Small intestine (tissue), 7 donors: Measurements from ENCODE around the gene CYP1A2. TPM values are rescaled to one million over a fixed set of nuclear protein-coding genes. Genes with fewer than 3 reads are reported as not detected.

Experiments used
- DNase-seq, 2 donors: peaks; one replicate each; pipeline versions ENCODE4 v3.0.0 to v3.0.0-alpha.2; 2013
- FAIRE-seq: peaks from 2 replicates; lab custom pipeline; 2012; peaks lifted over from hg19 to GRCh38; lab: Jason Lieb, UNC
- H3K27ac ChIP-seq, 3 donors: one replicate each; pipeline ENCODE4 v1.5.1; 2013; ENCODE audit warnings: low read length in 2 of 3, mild to moderate bottlenecking in 2 of 3, control low read depth in 1 of 3, inconsistent platforms in 1 of 3, low read depth in 1 of 3, moderate library complexity in 1 of 3
- H3K27me3 ChIP-seq, 3 donors: one replicate each; pipeline ENCODE4 v1.6.1; 2013; ENCODE audit warnings: low read length in 3 of 3, inconsistent platforms in 1 of 3; ENCODE audit not compliant: control insufficient read depth in 3 of 3, insufficient read depth in 3 of 3
- H3K36me3 ChIP-seq, 3 donors: one replicate each; pipeline ENCODE4 v1.6.1; 2013; ENCODE audit warnings: low read length in 3 of 3, inconsistent platforms in 1 of 3, low read depth in 1 of 3, mild to moderate bottlenecking in 1 of 3, moderate library complexity in 1 of 3; ENCODE audit not compliant: control insufficient read depth in 3 of 3, insufficient read depth in 2 of 3
- H3K4me1 ChIP-seq, 3 donors: one replicate each; pipeline ENCODE4 v1.6.1; 2013; ENCODE audit warnings: low read length in 2 of 3, inconsistent platforms in 1 of 3, low read depth in 1 of 3, mild to moderate bottlenecking in 1 of 3, moderate library complexity in 1 of 3; ENCODE audit not compliant: control insufficient read depth in 3 of 3, insufficient read depth in 2 of 3
- H3K4me3 ChIP-seq, 3 donors: one replicate each; pipeline ENCODE4 v1.5.1; 2013; ENCODE audit warnings: low read length in 3 of 3, control low read depth in 1 of 3, inconsistent platforms in 1 of 3, low read depth in 1 of 3, mild to moderate bottlenecking in 1 of 3, moderate library complexity in 1 of 3
- H3K9me3 ChIP-seq, 2 donors: one replicate each; pipeline ENCODE4 v1.6.1; 2013; ENCODE audit warnings: low read depth in 1 of 2, low read length in 1 of 2; ENCODE audit not compliant: control insufficient read depth in 2 of 2, insufficient read depth in 1 of 2
- WGBS, 3 donors: extraction: QIAGEN DNeasy Blood & Tissue Kit; methylation state at CpG; one replicate each; pipeline ENCODE4 v1.1.7; 2013; 5-methylcytosine and 5-hydroxymethylcytosine counted together
- polyA plus RNA-seq, 4 donors: library from polyadenylated mRNA; stranded (reverse) in 3 of 4; unstranded in 1 of 4; fragments of 200-250 nt in 3 of 4; fragments of 120-200 nt in 1 of 4; gene quantifications; one replicate each; pipeline versions ENCODE4 v1.2.1 to v1.2.3, GENCODE V29; 2013
- donor health status: healthy with polysubstance abuse.
- donor health status: control.
- donor health status: control.
- donor health status: Bipolar disorder and iron deficiency.
- donor health status: healthy.

The CYP1A2 gene
- polyA plus RNA-seq, 4 donors: not detected

DNA sequence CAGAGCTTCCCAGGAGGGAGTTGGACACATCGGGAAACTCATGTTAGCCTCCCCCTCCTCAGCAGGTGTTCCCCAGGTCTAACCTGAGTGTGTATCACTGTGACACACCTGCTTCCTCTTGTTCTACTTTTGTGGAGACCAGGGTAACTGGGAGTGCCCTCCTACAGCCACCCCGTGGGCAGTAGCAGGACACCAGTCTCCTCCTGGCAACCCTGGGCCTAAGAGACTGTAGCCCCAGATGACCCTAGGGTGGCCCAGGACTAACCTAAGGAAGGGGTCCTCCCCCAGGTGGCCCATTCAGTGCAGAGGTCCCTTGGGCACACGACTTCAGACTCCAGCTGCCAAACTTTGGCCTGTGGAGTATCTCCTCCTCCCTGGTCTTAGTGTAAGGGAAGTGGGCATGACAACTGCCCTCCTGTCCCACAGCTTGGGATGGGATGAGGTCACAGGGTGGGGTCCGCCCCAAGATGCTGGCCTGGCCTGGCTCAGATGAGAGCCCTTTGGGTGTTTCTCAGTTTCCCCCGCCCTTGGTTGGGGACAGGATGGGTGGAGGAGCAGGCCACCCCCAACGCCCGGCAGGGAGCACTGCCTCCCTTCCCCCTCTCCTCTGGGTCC, 38.0 kb downstream of the CYP1A2 start:
- FAIRE-seq (no peak), DNase-seq (no peak)
- peaks cover 0 to 74% (median 0%) of the 10 kb centered on the region in 3 donors for H3K36me3 ChIP-seq
- no peaks in the 10 kb centered on the region for H3K9me3 ChIP-seq
- H3K27ac ChIP-seq: peak overlapping the region; percentile 34 to 84 (median 63)
- peak overlapping the region in 1 of 3 donors; percentile 9 for H3K4me3 ChIP-seq
- H3K4me1 ChIP-seq: peaks cover 6 to 83% (median 49%) of the 10 kb centered on the region in 3 donors
- no peaks in the 10 kb centered on the region for H3K27me3 ChIP-seq
- 30 to 43% (median 37%) methylated on average over 7 of the region's 7 CpGs for WGBS, 3 donors

DNA sequence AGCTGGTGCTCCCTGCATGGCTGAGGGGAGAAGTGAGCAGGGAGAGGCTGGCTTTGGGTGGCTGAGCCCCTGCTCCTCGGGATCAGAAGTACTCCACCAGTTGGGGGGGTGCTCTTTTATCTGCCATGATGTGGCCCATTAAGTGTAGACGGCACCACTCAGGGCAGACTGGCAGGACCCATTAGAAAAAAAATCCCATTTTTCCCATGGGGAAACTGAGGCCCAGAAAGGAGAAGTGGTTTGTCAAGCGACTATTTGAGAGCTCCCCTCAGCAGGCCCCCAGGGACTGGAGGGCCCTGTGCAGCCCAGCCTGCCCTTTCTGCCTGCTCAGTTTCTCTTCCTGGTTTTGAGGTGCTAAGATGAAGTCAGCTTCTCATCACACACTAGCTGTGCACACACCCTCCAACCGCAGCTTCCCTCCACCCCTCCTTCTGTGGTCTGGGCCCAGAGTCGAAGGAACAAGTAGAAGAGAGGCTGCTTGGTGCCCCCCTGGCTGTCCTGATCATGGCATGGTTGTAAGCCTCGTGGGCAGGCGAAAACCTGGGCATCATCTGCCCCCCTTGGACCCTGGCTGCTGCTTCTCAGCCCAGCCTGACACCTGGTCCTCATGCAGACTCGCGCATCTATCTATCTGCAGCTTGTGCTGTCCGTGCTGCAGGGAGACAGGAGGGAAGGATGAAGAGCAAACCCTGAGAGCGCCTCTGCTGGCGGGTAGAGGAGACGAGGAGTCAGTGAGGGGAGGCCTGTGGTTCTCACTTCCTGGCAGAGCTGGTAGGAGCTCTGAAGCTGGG, 38.8 kb downstream of the CYP1A2 start:
- 20 to 28% (median 22%) methylated on average over 13 of the region's 13 CpGs for WGBS, 3 donors
- FAIRE-seq (no peak), DNase-seq (peak; percentile 78 to 88)
- Histone ChIP-seq H3K4me1 (peaks cover 7 to 90% (median 49%) of the 10 kb centered on the region in 3 donors), H3K4me3 (peak overlapping the region in 1 of 3 donors; percentile 16), H3K27me3 (no peaks in the 10 kb centered on the region), H3K27ac (peak overlapping the region; percentile 68 to 88 (median 84)), H3K9me3 (no peaks in the 10 kb centered on the region), H3K36me3 (peaks cover 0 to 82% (median 0%) of the 10 kb centered on the region in 3 donors)

- Histone ChIP-seq H3K27me3 (no peaks in the 10 kb centered on the region), H3K4me3 (peak overlapping the region in 1 of 3 donors; percentile 16), H3K27ac (peak overlapping the region; percentile 68 to 88 (median 84)), H3K4me1 (peaks cover 7 to 94% (median 49%) of the 10 kb centered on the region in 3 donors), H3K9me3 (no peaks in the 10 kb centered on the region), H3K36me3 (peaks cover 0 to 89% (median 0%) of the 10 kb centered on the region in 3 donors)
- WGBS, 3 donors: 19 to 30% (median 25%) methylated on average over 6 to 7 of the region's 7 CpGs
- FAIRE-seq: no peak
- DNase-seq: no peak
Measured at GRCh38 chr15:74788042-74788682, 39.5 kb downstream of the CYP1A2 start.

DNA sequence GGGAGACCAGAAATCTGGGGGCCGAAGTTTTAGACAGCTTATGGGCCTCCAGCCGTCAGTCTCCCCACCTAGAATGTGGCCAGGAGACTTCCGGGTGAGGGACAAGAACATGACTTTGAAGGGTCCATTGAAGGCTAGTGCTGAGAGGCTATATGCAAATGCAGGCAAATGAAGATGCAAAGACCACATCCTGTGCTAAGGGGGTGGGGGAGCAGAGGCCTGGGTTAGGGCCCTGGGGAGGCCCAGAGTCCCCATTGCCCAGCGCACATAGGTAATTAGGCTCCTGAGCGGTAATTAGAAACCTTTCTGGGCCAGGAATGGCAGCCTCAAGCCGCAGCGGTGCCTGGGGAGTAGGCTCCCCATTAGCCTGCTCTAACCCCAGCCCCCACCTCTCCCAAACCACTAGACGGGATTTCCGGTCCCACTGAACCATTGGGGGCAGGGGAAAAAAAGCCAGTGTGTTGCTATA, 40.1 kb downstream of the CYP1A2 start:
- Histone ChIP-seq H3K4me1 (peaks cover 7 to 94% (median 47%) of the 10 kb centered on the region in 3 donors), H3K4me3 (peak overlapping the region in 1 of 3 donors; percentile 32), H3K27me3 (no peaks in the 10 kb centered on the region), H3K36me3 (peaks cover 0 to 88% (median 0%) of the 10 kb centered on the region in 3 donors), H3K27ac (peak overlapping the region; percentile 68 to 88 (median 84)), H3K9me3 (no peaks in the 10 kb centered on the region)
- WGBS, 3 donors: 7 to 26% (median 15%) methylated on average over 9 of the region's 9 CpGs
- FAIRE-seq (no peak), DNase-seq (peak; percentile 36 to 60)

DNA sequence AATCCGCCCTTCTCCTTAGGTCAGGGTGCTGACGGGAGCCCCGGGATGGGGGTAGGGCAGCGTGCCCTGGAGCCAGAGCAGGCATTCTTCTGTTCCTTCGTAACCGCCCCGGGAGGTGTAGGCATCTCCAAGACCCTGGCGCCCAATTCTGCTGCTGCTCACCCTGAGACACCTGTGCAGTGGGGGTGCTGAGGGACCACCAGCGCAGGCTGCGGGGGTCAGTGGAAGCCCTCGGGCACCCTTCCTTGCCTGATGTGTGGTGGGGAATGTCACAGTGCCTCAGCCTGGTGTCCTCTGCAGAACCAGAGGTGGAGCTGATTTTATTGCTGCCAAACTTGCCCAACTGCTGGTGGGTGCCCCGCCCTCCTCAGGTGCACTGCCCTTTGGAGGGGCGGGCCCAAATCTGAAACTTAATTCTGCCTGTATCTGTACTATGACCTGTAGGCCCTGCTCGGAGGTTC, 40.6 kb downstream of the CYP1A2 start:
- FAIRE-seq: no peak

DNA sequence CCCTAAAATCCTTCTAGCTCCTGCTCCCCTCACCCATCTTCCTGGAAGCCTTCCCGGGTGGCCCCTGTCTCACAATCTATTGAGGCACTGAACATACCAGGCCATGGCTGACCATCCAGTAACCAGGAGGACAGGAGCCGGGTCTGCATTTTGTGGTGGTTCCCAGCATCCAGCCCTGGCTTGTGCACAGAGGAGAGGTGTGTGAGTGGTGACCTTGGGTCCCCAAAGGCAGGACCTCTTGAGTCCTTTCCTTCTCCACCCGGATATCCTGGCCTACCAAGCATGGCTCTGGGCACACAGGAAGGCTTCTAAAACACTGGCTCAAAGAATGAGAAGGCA, 41.1 kb downstream of the CYP1A2 start:
- Histone ChIP-seq H3K36me3 (peaks cover 0 to 83% (median 0%) of the 10 kb centered on the region in 3 donors), H3K4me3 (peak overlapping the region in 1 of 3 donors; percentile 22), H3K27me3 (no peaks in the 10 kb centered on the region), H3K27ac (peak overlapping the region; percentile 68 to 88 (median 84)), H3K9me3 (no peaks in the 10 kb centered on the region), H3K4me1 (peaks cover 7 to 90% (median 39%) of the 10 kb centered on the region in 3 donors)
- whole genome bisulfite sequencing, 3 donors: 10 to 13% (median 11%) methylated on average over 3 of the region's 3 CpGs
- FAIRE-seq: no peak
- DNase-seq: peak in 1 of 2 donors; percentile 47

More for the DNA sequence above, 40.6 kb downstream of the CYP1A2 start:
- peak; percentile 88 to 93 for DNase-seq
- no peaks in the 10 kb centered on the region for H3K27me3 ChIP-seq
- 8 to 26% (median 17%) methylated on average over 13 to 14 of the region's 14 CpGs for WGBS, 3 donors
- peak overlapping the region; percentile 68 to 88 (median 84) for H3K27ac ChIP-seq
- H3K36me3 ChIP-seq: peaks cover 0 to 83% (median 0%) of the 10 kb centered on the region in 3 donors
- no peaks in the 10 kb centered on the region for H3K9me3 ChIP-seq
- peak overlapping the region in 1 of 3 donors; percentile 32 for H3K4me3 ChIP-seq
- H3K4me1 ChIP-seq: peaks cover 7 to 90% (median 43%) of the 10 kb centered on the region in 3 donors

DNA sequence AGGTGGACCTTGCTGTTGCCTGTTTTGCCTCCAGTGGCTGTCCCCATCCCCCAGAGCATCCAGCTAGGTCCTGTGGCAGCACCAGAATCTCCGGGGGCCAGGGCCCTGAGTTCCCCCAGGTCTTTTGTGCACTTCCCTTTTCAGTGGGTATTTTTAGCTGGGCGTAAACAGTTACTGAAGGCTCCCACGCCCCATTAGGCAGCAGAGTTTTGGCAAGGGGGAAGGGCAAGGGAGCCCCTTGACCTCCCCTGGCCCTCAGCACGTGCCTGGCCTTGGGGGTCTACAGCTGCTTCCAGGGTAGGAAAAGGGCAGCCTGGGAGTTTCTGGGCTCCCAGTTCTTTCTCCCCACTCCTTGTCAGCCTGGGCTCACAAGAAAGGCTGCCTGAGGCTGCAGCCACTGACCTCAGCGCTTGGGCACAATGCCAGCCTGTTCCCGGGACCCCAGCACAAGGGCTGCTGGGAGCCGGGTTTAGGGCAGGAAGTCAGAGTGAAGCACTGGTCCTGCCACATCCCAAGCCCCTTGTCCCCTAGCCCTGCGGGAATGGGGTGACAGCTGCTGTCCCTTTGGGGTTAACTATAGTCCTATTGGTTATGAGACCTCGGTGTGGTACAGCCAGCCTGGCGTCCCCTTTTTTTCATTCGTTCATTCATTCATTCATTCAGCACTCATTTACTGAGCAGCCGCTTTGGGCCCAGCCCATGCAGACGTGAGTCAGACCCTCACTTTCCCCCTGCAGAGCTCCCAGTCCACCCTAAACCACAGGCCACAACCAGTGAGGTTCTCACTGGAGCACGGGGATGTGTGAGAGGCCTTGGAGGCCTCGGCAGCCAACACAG, 41.7 kb downstream of the CYP1A2 start:
- Histone ChIP-seq H3K36me3 (peaks cover 0 to 84% (median 0%) of the 10 kb centered on the region in 3 donors), H3K27me3 (no peaks in the 10 kb centered on the region), H3K9me3 (no peaks in the 10 kb centered on the region), H3K4me3 (peak overlapping the region in 1 of 3 donors; percentile 22), H3K27ac (peak overlapping the region; percentile 68 to 88 (median 84)), H3K4me1 (peaks cover 8 to 87% (median 39%) of the 10 kb centered on the region in 3 donors)
- peak; percentile 28 to 44 for DNase-seq
- no peak for FAIRE-seq
- WGBS, 3 donors: 15% methylated on average over 15 of the region's 15 CpGs
